K562 (cell line): ENCODE results near the gene MCTS1. TPM values are rescaled to one million over a fixed set of nuclear protein-coding genes. Genes with fewer than 3 reads are reported as not detected.

Experiments
- ETV5 ChIP-seq: sonication (generic); formaldehyde crosslinking; IDR thresholded peaks from 2 replicates; pipeline ENCODE4 v1.4.0; 2020; ENCODE audit warnings: low read depth, mild to moderate bottlenecking, missing genetic modification reagents
- ILF3 ChIP-seq: fragments of 450-650 bp; IDR thresholded peaks from 2 replicates; pipeline ENCODE4 v1.6.1; 2018; ENCODE audit warnings: antibody characterized with exemption, mild to moderate bottlenecking, moderate library complexity, borderline replicate concordance
- ILK ChIP-seq: fragments of 450-650 bp; IDR thresholded peaks from 2 replicates; pipeline ENCODE4 v1.6.1; 2016; ENCODE audit warnings: missing genetic modification characterization, low read depth, mild to moderate bottlenecking, missing compliant biosample characterization, moderate library complexity, borderline replicate concordance
- JUND ChIP-seq, 2 experiments: IDR thresholded peaks; 2 replicates in 1 of 2; 3 replicates in 1 of 2; pipeline ENCODE4 v1.6.1; 2011; ENCODE audit warnings: borderline replicate concordance in 2 of 2, low read depth in 2 of 2, low read length in 2 of 2, improper control_type of control experiment in 1 of 2, missing biosample characterization in 1 of 2, missing genetic modification characterization in 1 of 2, missing genetic modification reagents in 1 of 2
- MCM2 ChIP-seq: fragments of 450-650 bp; IDR thresholded peaks from 2 replicates; pipeline ENCODE4 v1.6.1; 2017; ENCODE audit warnings: low read depth, mild to moderate bottlenecking
- MEF2D ChIP-seq: conservative IDR thresholded peaks from 2 replicates; pipeline ENCODE4 v1.6.1; 2016; ENCODE audit warnings: low read depth, missing genetic modification characterization, missing compliant biosample characterization
- MEIS2 ChIP-seq: fragments of 450-650 bp; IDR thresholded peaks from 2 replicates; pipeline ENCODE4 v1.6.1; 2014; ENCODE audit warnings: mild to moderate bottlenecking; ENCODE audit not compliant: partially characterized antibody
- NFIX ChIP-seq: fragments of 250-450 bp; sonication (Bioruptor Pico); IDR thresholded peaks from 2 replicates; pipeline ENCODE4 v1.4.0; 2020; ENCODE audit warnings: low read depth, mild to moderate bottlenecking, moderate library complexity
- SP1 ChIP-seq: sonication (generic); formaldehyde crosslinking; IDR thresholded peaks from 2 replicates; pipeline ENCODE4 v1.8.1; 2022; ENCODE audit warnings: mild to moderate bottlenecking, missing genetic modification reagents
- SRSF3 ChIP-seq: fragments of 200-400 bp; formaldehyde crosslinking; IDR thresholded peaks from 2 replicates; pipeline ENCODE4 v1.6.1; 2016; ENCODE audit warnings: mild to moderate bottlenecking, low read length, moderate library complexity; ENCODE audit not compliant: insufficient read depth
- STAT5B ChIP-seq: fragments of 250-450 bp; sonication (Bioruptor Pico); IDR thresholded peaks from 2 replicates; pipeline ENCODE4 v1.8.0; 2021; ENCODE audit warnings: mild to moderate bottlenecking, inconsistent platforms
- TFAM ChIP-seq: fragments of 250-450 bp; sonication (Bioruptor Pico); conservative IDR thresholded peaks from 2 replicates; pipeline ENCODE4 v1.5.0; 2021; ENCODE audit warnings: mild to moderate bottlenecking, moderate library complexity
- TOE1 ChIP-seq, 2 experiments: fragments of 450-650 bp in 1 of 2; sonication (generic) in 1 of 2; formaldehyde crosslinking in 1 of 2; IDR thresholded peaks; 2 replicates each; pipeline versions ENCODE4 v1.7.1 to v1.8.0; 2016 to 2022; ENCODE audit warnings: borderline replicate concordance in 2 of 2, mild to moderate bottlenecking in 2 of 2, antibody characterized with exemption in 1 of 2, inconsistent platforms in 1 of 2, low read depth in 1 of 2, missing genetic modification reagents in 1 of 2, moderate library complexity in 1 of 2
- XRCC5 ChIP-seq: fragments of 200-400 bp; formaldehyde crosslinking; IDR thresholded peaks from 2 replicates; pipeline ENCODE4 v1.6.1; 2017; ENCODE audit warnings: low read depth, mild to moderate bottlenecking, low read length
- ZNF324 ChIP-seq: fragments of 250-450 bp; sonication (Bioruptor Pico); IDR thresholded peaks from 2 replicates; pipeline ENCODE4 v1.4.0; 2020; ENCODE audit warnings: mild to moderate bottlenecking
- ZNF696 ChIP-seq: fragments of 250-450 bp; sonication (Bioruptor Pico); conservative IDR thresholded peaks from 2 replicates; pipeline ENCODE4 v1.4.0; 2020; ENCODE audit warnings: mild to moderate bottlenecking, moderate library complexity
- polyA plus RNA-seq, 8 experiments: library from polyadenylated mRNA; depleted of rRNA in 4 of 8; stranded (reverse) in 5 of 8; unstranded in 3 of 8; fragments of >200 nt; fragmentation: Nextera tagmentation in 2 of 8; fragmentation: Illumina TruSeq in 1 of 8; extraction: Ambion mirVana in 2 of 8; extraction: Trizol in 1 of 8; gene quantifications; 2 replicates each; pipeline versions ENCODE4 v1.2.1 to v1.2.3, GENCODE V29; 2011 to 2014; ENCODE audit warnings: inconsistent platforms in 1 of 8, missing spikeins in 1 of 8
- total RNA-seq, 7 experiments: library from RNA; depleted of rRNA in 6 of 7; stranded (reverse); fragments of >200 nt in 6 of 7; fragmentation: Illumina TruSeq in 2 of 7; extraction: Trizol in 2 of 7; gene quantifications; 2 replicates each; pipeline versions ENCODE4 v1.2.1 to v1.2.3, GENCODE V29; 2011 to 2021; ENCODE audit warnings: low replicate concordance in 1 of 7
- TF ChIP-seq, protein P1 (sequence below): fragments of 450-650 bp; formaldehyde crosslinking; IDR thresholded peaks from 2 replicates; pipeline ENCODE4 v1.4.0; 2022; ENCODE audit warnings: missing genetic modification characterization
- TF ChIP-seq, protein P2 (sequence below): fragments of 450-650 bp; formaldehyde crosslinking; IDR thresholded peaks from 2 replicates; pipeline ENCODE4 v1.4.0; 2020; ENCODE audit warnings: mild to moderate bottlenecking, moderate library complexity
- TF ChIP-seq, protein P3 (sequence below): sonication (generic); formaldehyde crosslinking; IDR thresholded peaks from 2 replicates; pipeline ENCODE4 v1.8.1; 2022; ENCODE audit warnings: missing genetic modification reagents
- TF ChIP-seq, protein P4 (sequence below): IDR thresholded peaks from 3 replicates; pipeline ENCODE4 v1.6.1; 2011; ENCODE audit warnings: borderline replicate concordance, mild to moderate bottlenecking, moderate library complexity; ENCODE audit not compliant: insufficient read length; ENCODE audit errors: extremely low read depth

Gene MCTS1
- total and polyA plus RNA-seq, 9 of the 15 experiments (the other 6 are each of a cell fraction or from before 2014, with no cell fraction given) = 65.3 to 300 (median 152) TPM

DNA sequence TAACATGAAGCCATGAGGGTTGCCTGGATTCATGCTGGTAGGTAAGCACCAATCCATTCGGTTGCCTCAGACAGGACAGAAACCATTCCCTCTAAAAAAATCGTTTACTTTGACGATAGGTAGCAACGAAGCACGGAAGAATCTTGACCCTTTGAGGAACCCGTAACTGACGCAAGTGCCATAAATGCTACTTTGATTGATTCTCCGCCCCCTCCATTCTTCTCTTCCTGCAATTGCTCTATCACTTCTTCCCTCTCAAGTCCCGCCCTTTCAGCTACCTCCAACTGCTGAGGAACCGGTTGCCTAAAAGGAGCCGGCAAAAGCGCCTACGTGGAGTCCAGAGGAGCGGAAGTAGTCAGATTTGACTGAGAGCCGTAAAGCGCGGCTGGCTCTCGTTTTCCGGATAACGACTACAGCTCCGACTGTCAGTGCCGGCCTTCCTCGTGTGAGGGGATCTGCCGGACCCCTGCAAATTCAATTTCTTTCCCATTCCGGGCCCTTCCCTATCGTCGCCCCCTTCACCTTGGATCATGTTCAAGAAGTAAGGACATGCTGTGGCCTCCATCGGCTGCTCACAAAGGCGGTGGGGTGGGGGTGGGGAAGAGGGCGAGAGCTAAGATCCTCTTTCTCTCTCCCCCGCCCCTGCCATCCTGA lies at the start of gene MCTS1 (continued):
- peak; percentile 42 for TF ChIP-seq ETV5 (CRISPR knock-in tag)
- TF ChIP-seq, protein P1, sequence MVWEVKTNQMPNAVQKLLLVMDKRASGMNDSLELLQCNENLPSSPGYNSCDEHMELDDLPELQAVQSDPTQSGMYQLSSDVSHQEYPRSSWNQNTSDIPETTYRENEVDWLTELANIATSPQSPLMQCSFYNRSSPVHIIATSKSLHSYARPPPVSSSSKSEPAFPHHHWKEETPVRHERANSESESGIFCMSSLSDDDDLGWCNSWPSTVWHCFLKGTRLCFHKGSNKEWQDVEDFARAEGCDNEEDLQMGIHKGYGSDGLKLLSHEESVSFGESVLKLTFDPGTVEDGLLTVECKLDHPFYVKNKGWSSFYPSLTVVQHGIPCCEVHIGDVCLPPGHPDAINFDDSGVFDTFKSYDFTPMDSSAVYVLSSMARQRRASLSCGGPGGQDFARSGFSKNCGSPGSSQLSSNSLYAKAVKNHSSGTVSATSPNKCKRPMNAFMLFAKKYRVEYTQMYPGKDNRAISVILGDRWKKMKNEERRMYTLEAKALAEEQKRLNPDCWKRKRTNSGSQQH (CRISPR knock-in tag) = no peak
- TF ChIP-seq ILF3 = no peak
- TF ChIP-seq, protein P2, sequence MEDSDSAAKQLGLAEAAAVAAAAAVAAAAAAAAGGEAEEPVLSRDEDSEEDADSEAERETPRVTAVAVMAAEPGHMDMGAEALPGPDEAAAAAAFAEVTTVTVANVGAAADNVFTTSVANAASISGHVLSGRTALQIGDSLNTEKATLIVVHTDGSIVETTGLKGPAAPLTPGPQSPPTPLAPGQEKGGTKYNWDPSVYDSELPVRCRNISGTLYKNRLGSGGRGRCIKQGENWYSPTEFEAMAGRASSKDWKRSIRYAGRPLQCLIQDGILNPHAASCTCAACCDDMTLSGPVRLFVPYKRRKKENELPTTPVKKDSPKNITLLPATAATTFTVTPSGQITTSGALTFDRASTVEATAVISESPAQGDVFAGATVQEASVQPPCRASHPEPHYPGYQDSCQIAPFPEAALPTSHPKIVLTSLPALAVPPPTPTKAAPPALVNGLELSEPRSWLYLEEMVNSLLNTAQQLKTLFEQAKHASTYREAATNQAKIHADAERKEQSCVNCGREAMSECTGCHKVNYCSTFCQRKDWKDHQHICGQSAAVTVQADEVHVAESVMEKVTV = no peak
- TF ChIP-seq MEF2D = no peak
- no peak for TF ChIP-seq MCM2
- TF ChIP-seq SRSF3 = no peak
- TF ChIP-seq MEIS2 = peak; percentile 83
- no peak for TF ChIP-seq ZNF324 (CRISPR knock-in tag)
- TF ChIP-seq XRCC5 = peak; percentile 54; the same call in 1 of the 2 replicates
- TF ChIP-seq ZNF696 = no peak
- TF ChIP-seq, protein P3, sequence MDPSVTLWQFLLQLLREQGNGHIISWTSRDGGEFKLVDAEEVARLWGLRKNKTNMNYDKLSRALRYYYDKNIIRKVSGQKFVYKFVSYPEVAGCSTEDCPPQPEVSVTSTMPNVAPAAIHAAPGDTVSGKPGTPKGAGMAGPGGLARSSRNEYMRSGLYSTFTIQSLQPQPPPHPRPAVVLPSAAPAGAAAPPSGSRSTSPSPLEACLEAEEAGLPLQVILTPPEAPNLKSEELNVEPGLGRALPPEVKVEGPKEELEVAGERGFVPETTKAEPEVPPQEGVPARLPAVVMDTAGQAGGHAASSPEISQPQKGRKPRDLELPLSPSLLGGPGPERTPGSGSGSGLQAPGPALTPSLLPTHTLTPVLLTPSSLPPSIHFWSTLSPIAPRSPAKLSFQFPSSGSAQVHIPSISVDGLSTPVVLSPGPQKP (CRISPR knock-in tag) = no peak
- TF ChIP-seq TFAM (CRISPR knock-in tag) = no peak
- TF ChIP-seq, protein P4, sequence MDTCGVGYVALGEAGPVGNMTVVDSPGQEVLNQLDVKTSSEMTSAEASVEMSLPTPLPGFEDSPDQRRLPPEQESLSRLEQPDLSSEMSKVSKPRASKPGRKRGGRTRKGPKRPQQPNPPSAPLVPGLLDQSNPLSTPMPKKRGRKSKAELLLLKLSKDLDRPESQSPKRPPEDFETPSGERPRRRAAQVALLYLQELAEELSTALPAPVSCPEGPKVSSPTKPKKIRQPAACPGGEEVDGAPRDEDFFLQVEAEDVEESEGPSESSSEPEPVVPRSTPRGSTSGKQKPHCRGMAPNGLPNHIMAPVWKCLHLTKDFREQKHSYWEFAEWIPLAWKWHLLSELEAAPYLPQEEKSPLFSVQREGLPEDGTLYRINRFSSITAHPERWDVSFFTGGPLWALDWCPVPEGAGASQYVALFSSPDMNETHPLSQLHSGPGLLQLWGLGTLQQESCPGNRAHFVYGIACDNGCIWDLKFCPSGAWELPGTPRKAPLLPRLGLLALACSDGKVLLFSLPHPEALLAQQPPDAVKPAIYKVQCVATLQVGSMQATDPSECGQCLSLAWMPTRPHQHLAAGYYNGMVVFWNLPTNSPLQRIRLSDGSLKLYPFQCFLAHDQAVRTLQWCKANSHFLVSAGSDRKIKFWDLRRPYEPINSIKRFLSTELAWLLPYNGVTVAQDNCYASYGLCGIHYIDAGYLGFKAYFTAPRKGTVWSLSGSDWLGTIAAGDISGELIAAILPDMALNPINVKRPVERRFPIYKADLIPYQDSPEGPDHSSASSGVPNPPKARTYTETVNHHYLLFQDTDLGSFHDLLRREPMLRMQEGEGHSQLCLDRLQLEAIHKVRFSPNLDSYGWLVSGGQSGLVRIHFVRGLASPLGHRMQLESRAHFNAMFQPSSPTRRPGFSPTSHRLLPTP = no peak
- TF ChIP-seq SP1 (CRISPR knock-in tag) = 0 out of 2 replicates have a peak, but pooled peaks have one; percentile 15
- no peak for TF ChIP-seq ILK (tag)
- TF ChIP-seq STAT5B = no peak
- no peak for TF ChIP-seq NFIX (CRISPR knock-in tag)
- TF ChIP-seq TOE1 (IDR thresholded peaks at IDR 0.05; ENCODE audit: borderline replicate concordance) = peak; percentile 43; the same call in 1 of the 2 replicates
- TF ChIP-seq TOE1 (CRISPR knock-in tag; IDR thresholded peaks at IDR 0.05; ENCODE audit: borderline replicate concordance, low read depth) = no peak
- TF ChIP-seq JUND (IDR thresholded peaks at IDR 0.05; ENCODE audit: borderline replicate concordance, low read depth, low read length) = peak; percentile 74
- no peak for TF ChIP-seq JUND (tag; IDR thresholded peaks at IDR 0.05; ENCODE audit: borderline replicate concordance, low read depth, low read length)
